HG02938 (cell line): Measurements from ENCODE around the gene RNF227.

ENCODE experiments used
- ATAC-seq: cut with Tn5 transposase; IDR thresholded peaks from one replicate; pipeline ENCODE4 v1.9.1; 2021; ENCODE audit warnings: mild to moderate bottlenecking, moderate library complexity; ENCODE audit not compliant: unreplicated experiment

The RNF227 gene

GRCh38 chr17:7889166-7889955, 26.7 kb downstream of the RNF227 start:
- no peak for ATAC-seq

- ATAC-seq, result no peak
Measured at GRCh38 chr17:7888184-7888920, 27.7 kb downstream of the RNF227 start, which contains the start of gene CHD3. CHD3 (plus strand) TSS chr17:7888789; CDS start chr17:7889001, 212 bp downstream.

GRCh38 chr17:7887482-7888183, 28.5 kb downstream of the RNF227 start:
- no peak for ATAC-seq

GRCh38 chr17:7887038-7887481, 29.0 kb downstream of the RNF227 start:
- no peak for ATAC-seq

- no peak for ATAC-seq
Measured at GRCh38 chr17:7886227-7887037, 29.7 kb downstream of the RNF227 start.

GRCh38 chr17:7885367-7886226, 30.5 kb downstream of the RNF227 start:
- no peak for ATAC-seq

GRCh38 chr17:7884581-7885366, 31.3 kb downstream of the RNF227 start:
- no peak for ATAC-seq

GRCh38 chr17:7883781-7884386, 32.2 kb downstream of the RNF227 start:
- no peak for ATAC-seq

- no peak for ATAC-seq
Measured at GRCh38 chr17:7882629-7883028, 33.5 kb downstream of the RNF227 start.

- no peak for ATAC-seq
Measured at GRCh38 chr17:7882068-7882467, 34.0 kb downstream of the RNF227 start.

- no peak for ATAC-seq
Measured at GRCh38 chr17:7881276-7882054, 34.6 kb downstream of the RNF227 start.

- ATAC-seq, result no peak
Measured at GRCh38 chr17:7880076-7880868, 35.8 kb downstream of the RNF227 start.

- no peak for ATAC-seq
Measured at GRCh38 chr17:7878234-7878633, 37.9 kb downstream of the RNF227 start.

- no peak for ATAC-seq
Measured at GRCh38 chr17:7875804-7876370, 40.2 kb downstream of the RNF227 start.

GRCh38 chr17:7873051-7873450, 43.0 kb downstream of the RNF227 start:
- ATAC-seq, result no peak

GRCh38 chr17:7867881-7868329, 48.2 kb downstream of the RNF227 start:
- no peak for ATAC-seq
